IPS-18a (cell line): ENCODE data around the gene RBPJ.

Source experiments
- H3K27ac ChIP-seq: one replicate; pipeline ENCODE4 v1.5.1; 2013; ENCODE audit warnings: low read length
- H3K27me3 ChIP-seq: one replicate; pipeline ENCODE4 v1.6.1; 2013; ENCODE audit warnings: mild to moderate bottlenecking, low read length; ENCODE audit not compliant: control insufficient read depth, insufficient read depth
- H3K36me3 ChIP-seq: one replicate; pipeline ENCODE4 v1.6.1; 2013; ENCODE audit warnings: low read depth, low read length; ENCODE audit not compliant: control insufficient read depth
- H3K4me1 ChIP-seq: one replicate; pipeline ENCODE4 v1.6.1; 2013; ENCODE audit warnings: low read depth, low read length; ENCODE audit not compliant: control insufficient read depth
- H3K4me3 ChIP-seq: one replicate; pipeline ENCODE4 v1.5.1; 2013; ENCODE audit warnings: low read length
- H3K9ac ChIP-seq: one replicate; pipeline ENCODE4 v1.6.1; 2013; ENCODE audit warnings: mild to moderate bottlenecking, low read length, moderate library complexity
- H3K9me3 ChIP-seq: one replicate; pipeline ENCODE4 v1.6.1; 2013; ENCODE audit warnings: low read depth, low read length; ENCODE audit not compliant: control insufficient read depth

The RBPJ gene

GRCh38 chr4:26454961-26455360, 134.1 kb downstream of the RBPJ start:
- H3K27ac ChIP-seq: no peak overlapping the region
- no peaks in the 10 kb centered on the region for H3K36me3 ChIP-seq

DNA sequence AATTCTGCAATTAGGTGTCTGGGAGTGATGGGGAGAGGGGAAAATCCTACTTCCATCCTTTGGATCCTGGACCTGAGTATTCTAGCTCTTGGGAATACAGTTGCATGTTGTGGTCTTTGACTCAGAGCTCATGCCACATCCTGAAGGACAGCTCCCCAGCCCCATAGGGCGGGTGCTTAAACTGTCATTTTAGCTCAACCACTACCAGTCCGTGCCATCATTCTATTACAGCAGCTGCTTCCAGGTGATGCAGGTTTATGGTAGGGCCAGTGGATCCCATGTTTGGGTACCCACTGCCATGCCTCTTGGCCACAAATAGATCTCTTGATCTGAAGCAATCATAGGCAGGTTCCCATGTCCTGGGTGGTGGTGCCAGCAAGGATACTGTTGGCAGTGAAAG, 134.8 kb downstream of the RBPJ start:
- Histone ChIP-seq H3K4me3 (no peak overlapping the region), H3K4me1 (peaks cover 9% of the 10 kb centered on the region), H3K9me3 (no peaks in the 10 kb centered on the region), H3K27ac (no peak overlapping the region), H3K27me3 (no peaks in the 10 kb centered on the region), H3K36me3 (no peaks in the 10 kb centered on the region), H3K9ac (no peak overlapping the region)

More at GRCh38 chr4:26454961-26455360, 134.1 kb downstream of the RBPJ start:
- peaks cover 9% of the 10 kb centered on the region for H3K4me1 ChIP-seq
- no peak overlapping the region for H3K9ac ChIP-seq
- no peak overlapping the region for H3K4me3 ChIP-seq
- no peaks in the 10 kb centered on the region for H3K9me3 ChIP-seq
- H3K27me3 ChIP-seq: no peaks in the 10 kb centered on the region

- H3K9me3 ChIP-seq: no peaks in the 10 kb centered on the region
- H3K27me3 ChIP-seq: no peaks in the 10 kb centered on the region
- H3K4me1 ChIP-seq: peaks cover 6% of the 10 kb centered on the region
- no peak overlapping the region for H3K27ac ChIP-seq
- H3K4me3 ChIP-seq: no peak overlapping the region
- H3K9ac ChIP-seq: no peak overlapping the region
- H3K36me3 ChIP-seq: no peaks in the 10 kb centered on the region
Measured at GRCh38 chr4:26457412-26457811, 136.6 kb downstream of the RBPJ start.

- Histone ChIP-seq H3K36me3 (no peaks in the 10 kb centered on the region), H3K9me3 (no peaks in the 10 kb centered on the region), H3K9ac (no peak overlapping the region), H3K27ac (no peak overlapping the region), H3K4me1 (no peaks in the 10 kb centered on the region), H3K4me3 (no peak overlapping the region), H3K27me3 (no peaks in the 10 kb centered on the region)
Measured at GRCh38 chr4:26458157-26458561, 137.3 kb downstream of the RBPJ start.

DNA sequence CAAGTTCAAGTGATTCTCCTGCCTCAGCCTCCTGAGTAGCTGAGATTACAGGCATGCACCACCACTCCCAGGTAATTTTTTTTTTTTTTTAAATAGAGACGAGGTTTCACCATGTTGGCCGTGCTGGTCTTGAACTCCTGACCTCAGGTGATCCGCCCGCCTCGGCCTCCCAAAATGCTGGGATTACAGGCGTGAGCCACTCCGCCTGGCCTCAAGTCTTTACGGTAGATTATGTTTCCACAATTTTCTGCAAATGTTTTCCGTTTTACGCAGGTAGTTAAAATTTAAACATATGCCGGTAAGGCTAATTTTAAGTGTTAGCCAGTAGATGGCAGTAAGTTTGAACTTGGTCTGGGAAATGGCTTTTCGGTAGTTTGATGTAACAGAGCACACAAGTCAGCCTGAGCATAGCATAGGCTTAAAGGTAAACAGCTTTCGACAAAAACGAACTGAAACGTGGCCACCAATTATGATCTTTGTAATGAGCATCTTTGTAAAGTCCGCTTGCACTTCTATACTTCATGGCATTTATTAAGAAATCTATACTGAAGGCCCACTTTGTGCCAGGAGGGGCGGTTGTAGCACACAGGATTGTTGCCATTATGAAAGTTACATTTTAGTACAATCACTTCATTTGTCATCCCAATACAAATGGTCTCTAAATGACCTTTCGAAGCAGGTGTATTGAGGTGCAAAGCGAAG, 138.4 kb downstream of the RBPJ start:
- Histone ChIP-seq H3K27me3 (no peaks in the 10 kb centered on the region), H3K27ac (no peak overlapping the region), H3K4me3 (no peak overlapping the region), H3K4me1 (no peaks in the 10 kb centered on the region), H3K9ac (no peak overlapping the region), H3K9me3 (no peaks in the 10 kb centered on the region), H3K36me3 (no peaks in the 10 kb centered on the region)

GRCh38 chr4:26459756-26460530, 139.1 kb downstream of the RBPJ start:
- no peak overlapping the region for H3K27ac ChIP-seq
- no peaks in the 10 kb centered on the region for H3K9me3 ChIP-seq
- no peaks in the 10 kb centered on the region for H3K4me1 ChIP-seq
- no peak overlapping the region for H3K9ac ChIP-seq
- H3K4me3 ChIP-seq: no peak overlapping the region
- H3K27me3 ChIP-seq: no peaks in the 10 kb centered on the region
- H3K36me3 ChIP-seq: no peaks in the 10 kb centered on the region

GRCh38 chr4:26462874-26463273, 142.1 kb downstream of the RBPJ start:
- no peaks in the 10 kb centered on the region for H3K4me1 ChIP-seq
- no peak overlapping the region for H3K4me3 ChIP-seq
- no peaks in the 10 kb centered on the region for H3K9me3 ChIP-seq
- H3K27me3 ChIP-seq: no peaks in the 10 kb centered on the region
- H3K9ac ChIP-seq: no peak overlapping the region
- no peak overlapping the region for H3K27ac ChIP-seq
- H3K36me3 ChIP-seq: no peaks in the 10 kb centered on the region

GRCh38 chr4:26463386-26463785, 142.6 kb downstream of the RBPJ start:
- Histone ChIP-seq H3K27me3 (no peaks in the 10 kb centered on the region), H3K4me3 (no peak overlapping the region), H3K36me3 (no peaks in the 10 kb centered on the region), H3K27ac (no peak overlapping the region), H3K4me1 (peaks cover 4% of the 10 kb centered on the region), H3K9me3 (no peaks in the 10 kb centered on the region), H3K9ac (no peak overlapping the region)

DNA sequence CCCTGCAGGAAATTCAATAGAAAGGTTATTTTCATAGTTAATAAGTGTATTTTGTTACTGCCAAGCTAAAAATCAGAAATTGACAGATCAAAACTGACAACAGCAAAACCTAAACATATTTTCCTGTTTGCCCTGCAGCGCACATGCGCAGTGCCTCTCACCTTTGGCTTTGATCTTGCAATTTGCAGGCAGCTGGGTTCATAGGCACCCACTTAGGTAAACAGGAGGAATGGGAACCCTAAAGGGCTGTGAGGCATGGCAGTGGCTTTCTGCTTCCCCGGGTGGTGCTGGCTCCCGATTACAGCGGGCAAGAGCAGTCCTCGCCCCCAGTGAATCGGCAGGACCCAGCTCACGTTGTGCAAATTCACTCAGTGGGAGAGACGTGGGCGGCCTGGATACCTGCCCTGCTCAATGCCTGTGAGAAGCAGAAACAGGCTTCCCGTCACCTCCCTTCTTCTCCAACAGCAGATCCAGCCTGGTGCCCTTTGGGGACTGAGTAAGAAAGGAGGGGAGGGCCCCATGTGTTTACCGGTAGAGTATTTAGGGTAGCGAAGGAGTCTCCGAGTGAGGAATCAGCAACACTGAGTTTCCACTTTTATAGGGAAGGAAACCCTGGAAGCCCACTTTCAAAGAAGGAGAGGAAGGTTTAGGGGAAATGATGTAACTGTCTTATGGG, 143.7 kb downstream of the RBPJ start:
- Histone ChIP-seq H3K4me3 (no peak overlapping the region), H3K27me3 (no peaks in the 10 kb centered on the region), H3K36me3 (no peaks in the 10 kb centered on the region), H3K27ac (no peak overlapping the region), H3K4me1 (peaks cover 6% of the 10 kb centered on the region), H3K9ac (no peak overlapping the region), H3K9me3 (no peaks in the 10 kb centered on the region)

DNA sequence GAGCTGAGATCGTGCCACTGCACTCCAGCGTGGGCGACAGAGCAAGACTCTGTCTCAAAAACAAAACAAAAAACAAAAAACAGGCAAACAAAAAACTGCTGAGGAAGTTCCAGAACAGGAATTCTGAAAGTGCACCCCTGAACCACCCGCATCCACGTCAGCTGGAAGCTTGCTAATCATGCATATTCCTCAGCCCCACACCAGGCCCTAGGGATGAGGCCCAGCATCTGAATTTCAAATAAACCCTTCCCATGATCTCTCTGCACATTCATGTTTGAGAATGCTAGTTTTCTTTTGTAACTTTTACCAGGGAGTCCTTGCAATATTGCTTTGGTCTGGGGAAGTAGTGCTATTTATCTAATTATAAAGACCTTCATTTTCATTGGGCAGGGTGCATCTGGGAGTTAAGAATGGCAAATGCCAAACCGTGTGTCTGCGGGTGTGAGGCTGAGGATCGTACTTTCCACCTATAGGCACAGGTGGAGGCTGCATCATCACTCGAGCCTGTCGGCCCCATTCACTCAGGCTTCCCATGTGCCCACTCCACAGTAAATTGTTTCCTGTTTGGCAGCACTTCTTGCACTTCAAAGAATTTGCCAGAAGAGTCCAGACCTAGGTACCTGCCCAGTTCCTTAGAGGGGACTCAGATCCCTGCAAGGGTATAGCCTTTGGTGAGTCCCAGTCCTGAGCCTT, 145.9 kb downstream of the RBPJ start:
- no peaks in the 10 kb centered on the region for H3K27me3 ChIP-seq
- peaks cover 6% of the 10 kb centered on the region for H3K4me1 ChIP-seq
- no peak overlapping the region for H3K27ac ChIP-seq
- H3K9me3 ChIP-seq: no peaks in the 10 kb centered on the region
- H3K9ac ChIP-seq: no peak overlapping the region
- H3K4me3 ChIP-seq: no peak overlapping the region
- H3K36me3 ChIP-seq: no peaks in the 10 kb centered on the region

- H3K9me3 ChIP-seq: no peaks in the 10 kb centered on the region
Measured at GRCh38 chr4:26467724-26468123, 146.9 kb downstream of the RBPJ start.

More at GRCh38 chr4:26467724-26468123, 146.9 kb downstream of the RBPJ start:
- no peak overlapping the region for H3K4me3 ChIP-seq
- H3K27me3 ChIP-seq: no peaks in the 10 kb centered on the region
- H3K27ac ChIP-seq: no peak overlapping the region
- H3K4me1 ChIP-seq: peaks cover 6% of the 10 kb centered on the region
- no peaks in the 10 kb centered on the region for H3K36me3 ChIP-seq
- H3K9ac ChIP-seq: no peak overlapping the region
